OCI-LY1 (cell line): Measurements from ENCODE around the gene CUX1.

Source experiments
- EZH2 ChIP-seq: fragments of 200-600 bp; sonication (generic), shearing (Covaris generic); IDR thresholded peaks from 2 replicates; pipeline ENCODE4 v1.8.0; 2017; ENCODE audit warnings: borderline replicate concordance, mixed run types, mild to moderate bottlenecking, antibody characterized with exemption, low read length, moderate library complexity, mixed read lengths
- TF ChIP-seq, protein P1 (sequence below): fragments of 200-600 bp; sonication (generic), shearing (Covaris generic); IDR thresholded peaks from 2 replicates; pipeline ENCODE4 v1.5.1; 2017; ENCODE audit warnings: mild to moderate bottlenecking, antibody characterized with exemption, low read length, moderate library complexity, mixed read lengths

DNA sequence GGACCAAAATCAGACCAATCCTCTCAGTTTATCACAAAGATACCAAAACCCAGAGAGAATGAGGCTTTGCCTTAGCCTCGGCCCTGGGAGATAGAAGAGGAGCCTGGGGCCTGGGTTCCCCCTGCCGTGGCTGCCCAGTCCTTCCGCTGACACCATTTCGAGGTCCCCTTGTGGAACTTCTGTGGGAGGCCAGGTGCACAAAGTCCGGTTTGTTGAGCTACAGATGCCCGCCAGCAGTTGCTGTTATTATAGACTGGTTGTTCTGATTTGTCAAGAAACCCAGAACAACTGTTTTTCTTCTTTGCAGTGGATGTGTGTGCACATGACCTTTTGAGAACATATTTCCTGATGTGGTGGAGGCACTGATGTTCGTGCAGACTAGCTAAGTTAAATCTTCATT lies 47.6 kb downstream of the CUX1 start:
- TF ChIP-seq, protein P1, sequence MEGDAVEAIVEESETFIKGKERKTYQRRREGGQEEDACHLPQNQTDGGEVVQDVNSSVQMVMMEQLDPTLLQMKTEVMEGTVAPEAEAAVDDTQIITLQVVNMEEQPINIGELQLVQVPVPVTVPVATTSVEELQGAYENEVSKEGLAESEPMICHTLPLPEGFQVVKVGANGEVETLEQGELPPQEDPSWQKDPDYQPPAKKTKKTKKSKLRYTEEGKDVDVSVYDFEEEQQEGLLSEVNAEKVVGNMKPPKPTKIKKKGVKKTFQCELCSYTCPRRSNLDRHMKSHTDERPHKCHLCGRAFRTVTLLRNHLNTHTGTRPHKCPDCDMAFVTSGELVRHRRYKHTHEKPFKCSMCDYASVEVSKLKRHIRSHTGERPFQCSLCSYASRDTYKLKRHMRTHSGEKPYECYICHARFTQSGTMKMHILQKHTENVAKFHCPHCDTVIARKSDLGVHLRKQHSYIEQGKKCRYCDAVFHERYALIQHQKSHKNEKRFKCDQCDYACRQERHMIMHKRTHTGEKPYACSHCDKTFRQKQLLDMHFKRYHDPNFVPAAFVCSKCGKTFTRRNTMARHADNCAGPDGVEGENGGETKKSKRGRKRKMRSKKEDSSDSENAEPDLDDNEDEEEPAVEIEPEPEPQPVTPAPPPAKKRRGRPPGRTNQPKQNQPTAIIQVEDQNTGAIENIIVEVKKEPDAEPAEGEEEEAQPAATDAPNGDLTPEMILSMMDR: no peak
- TF ChIP-seq EZH2: no peak
